Esophagus squamous epithelium (tissue), 4 donors: ENCODE measurements around the gene BACH1.

Experiments
- CTCF ChIP-seq, 6 experiments: fragments of 450-650 bp in 4 of 6; fragments of 200-600 bp in 2 of 6; sonication (generic) in 2 of 6; IDR thresholded peaks; one replicate each; pipeline ENCODE4 v1.5.1; 2016 to 2019; ENCODE audit warnings: antibody characterized with exemption in 6 of 6, mild to moderate bottlenecking in 4 of 6, moderate library complexity in 4 of 6
- POLR2A ChIP-seq, 4 donors: fragments of 450-650 bp; IDR thresholded peaks; one replicate each; pipeline ENCODE4 v1.6.1; 2017; ENCODE audit warnings: antibody characterized with exemption in 4 of 4, mild to moderate bottlenecking in 4 of 4, moderate library complexity in 3 of 4

- TF ChIP-seq CTCF (IDR thresholded peaks at IDR 0.05) (no peak), POLR2A (IDR thresholded peaks at IDR 0.05) (no peak)
These were observed 9.7 kb downstream of the BACH1 start for GRCh38 chr21:29308456-29308783.
